ENCODE results near the gene ANKRD22. TPM values are rescaled to one million over a fixed set of nuclear protein-coding genes. Genes with fewer than 3 reads are reported as not detected.
A peak's percentile ranks its signal among the peaks of the same experiment; 100 is the strongest.

ANKRD22 gene
- total and polyA plus RNA-seq, 12 donors, result 0.29 to 2.0 (median 0.40) TPM; not detected in 4

DNA sequence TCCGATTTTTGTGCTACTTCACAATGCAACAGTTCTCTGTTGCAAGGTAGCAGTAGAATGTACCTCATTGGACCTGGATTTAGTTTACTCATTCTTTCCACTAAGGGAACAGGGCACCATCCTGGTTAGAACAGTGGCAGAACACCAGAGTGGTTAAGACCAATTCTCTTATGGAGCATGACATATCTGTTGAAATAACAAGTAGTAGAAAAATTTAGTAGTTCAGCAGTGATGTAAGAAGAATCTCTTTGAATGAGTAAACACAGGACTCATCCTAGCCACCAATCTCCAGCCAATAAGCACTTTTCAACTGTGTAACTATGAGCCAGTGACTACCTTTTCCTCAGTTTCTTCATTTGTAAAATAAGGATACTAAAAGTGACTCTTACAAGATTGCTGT, 2.4 kb downstream of the ANKRD22 start:
- peaks cover 8% of the 10 kb centered on the region in 2 donors for H3K4me1 ChIP-seq (replicated peaks in 1 of 2)
- intact Hi-C loops (cut with DNase I), result no loop called here
- H3K9me3 ChIP-seq (replicated peaks in 1 of 3), result no peaks in the 10 kb centered on the region
- no peak overlapping the region for H3K27ac ChIP-seq
- DNase-seq, result no peak
- 77 to 97% (median 91%) methylated on average over 1 of the region's 1 CpG for WGBS, 4 donors
- TF ChIP-seq, protein P1, sequence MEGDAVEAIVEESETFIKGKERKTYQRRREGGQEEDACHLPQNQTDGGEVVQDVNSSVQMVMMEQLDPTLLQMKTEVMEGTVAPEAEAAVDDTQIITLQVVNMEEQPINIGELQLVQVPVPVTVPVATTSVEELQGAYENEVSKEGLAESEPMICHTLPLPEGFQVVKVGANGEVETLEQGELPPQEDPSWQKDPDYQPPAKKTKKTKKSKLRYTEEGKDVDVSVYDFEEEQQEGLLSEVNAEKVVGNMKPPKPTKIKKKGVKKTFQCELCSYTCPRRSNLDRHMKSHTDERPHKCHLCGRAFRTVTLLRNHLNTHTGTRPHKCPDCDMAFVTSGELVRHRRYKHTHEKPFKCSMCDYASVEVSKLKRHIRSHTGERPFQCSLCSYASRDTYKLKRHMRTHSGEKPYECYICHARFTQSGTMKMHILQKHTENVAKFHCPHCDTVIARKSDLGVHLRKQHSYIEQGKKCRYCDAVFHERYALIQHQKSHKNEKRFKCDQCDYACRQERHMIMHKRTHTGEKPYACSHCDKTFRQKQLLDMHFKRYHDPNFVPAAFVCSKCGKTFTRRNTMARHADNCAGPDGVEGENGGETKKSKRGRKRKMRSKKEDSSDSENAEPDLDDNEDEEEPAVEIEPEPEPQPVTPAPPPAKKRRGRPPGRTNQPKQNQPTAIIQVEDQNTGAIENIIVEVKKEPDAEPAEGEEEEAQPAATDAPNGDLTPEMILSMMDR (IDR thresholded peaks at IDR 0.05), result no peak
- no peak for TF ChIP-seq POLR2A (IDR thresholded peaks at IDR 0.05)
- H3K36me3 ChIP-seq (replicated peaks in 1 of 2), result no peaks in the 10 kb centered on the region
- no peaks in the 10 kb centered on the region for H3K27me3 ChIP-seq
- H3K4me3 ChIP-seq, result no peak overlapping the region

DNA sequence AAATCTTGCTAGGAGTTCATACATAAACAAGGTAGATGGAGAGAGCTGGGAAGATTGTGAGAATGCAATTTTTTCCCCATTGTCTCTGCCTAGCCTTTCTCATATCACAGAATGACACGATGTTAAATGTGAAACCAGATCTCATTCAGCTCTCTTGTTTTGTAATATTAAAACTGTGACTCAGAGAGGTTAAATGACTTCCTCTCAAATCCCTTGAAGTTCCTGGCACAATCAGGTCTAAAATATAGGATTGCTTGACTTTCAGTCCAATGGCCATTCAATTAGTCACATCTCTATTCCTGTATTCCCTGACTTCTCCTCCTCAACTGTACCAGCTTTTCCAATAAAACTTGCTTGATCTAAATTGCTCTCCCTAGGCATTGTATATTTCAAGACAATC, 3.1 kb downstream of the ANKRD22 start:
- H3K36me3 ChIP-seq (replicated peaks in 1 of 2), result no peaks in the 10 kb centered on the region
- H3K4me3 ChIP-seq, result no peak overlapping the region
- no peak for DNase-seq
- peaks cover 8% of the 10 kb centered on the region in 2 donors for H3K4me1 ChIP-seq (replicated peaks in 1 of 2)
- intact Hi-C loops (cut with DNase I), result no loop called here
- H3K27me3 ChIP-seq, result no peaks in the 10 kb centered on the region
- H3K27ac ChIP-seq, result peak overlapping the region in 3 of 5 donors; percentile 14 to 58 (median 16)
- WGBS, 4 donors, result 0% methylated on average over 1 of the region's 1 CpG
- TF ChIP-seq, protein P1 (IDR thresholded peaks at IDR 0.05), result no peak
- TF ChIP-seq POLR2A (IDR thresholded peaks at IDR 0.05), result peak in 1 of 2 donors; percentile 28
- no peaks in the 10 kb centered on the region for H3K9me3 ChIP-seq (replicated peaks in 1 of 3)

DNA sequence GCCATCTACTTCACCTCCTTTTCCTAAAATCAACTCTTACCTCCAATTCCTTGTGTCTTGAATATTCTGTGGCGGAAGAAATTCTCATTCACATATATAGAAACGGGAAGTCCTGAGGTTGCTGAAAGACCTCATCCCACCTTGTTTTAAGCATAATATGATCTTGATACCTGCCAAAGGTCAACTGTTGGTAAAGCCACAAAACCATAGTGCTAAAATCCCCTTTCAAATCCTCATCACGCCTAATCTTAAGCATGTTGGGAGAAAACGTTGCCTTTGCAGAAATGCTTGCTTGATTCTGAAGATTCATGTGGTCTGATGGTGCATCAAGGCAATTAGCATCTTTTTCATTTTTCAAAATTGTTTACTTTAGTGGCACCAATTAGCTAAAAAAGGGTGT, 8.5 kb downstream of the ANKRD22 start:
- intact Hi-C loops (cut with DNase I), result no loop called here
- Histone ChIP-seq H3K27me3 (no peaks in the 10 kb centered on the region), H3K9me3 (replicated peaks in 1 of 3) (no peaks in the 10 kb centered on the region), H3K27ac (no peak overlapping the region), H3K36me3 (replicated peaks in 1 of 2) (no peaks in the 10 kb centered on the region), H3K4me3 (no peak overlapping the region), H3K4me1 (replicated peaks in 1 of 2) (peaks cover 0 to under 1% of the 10 kb centered on the region in 2 donors)
- no peak for DNase-seq
- WGBS, 4 donors, result 89 to 94% (median 93%) methylated on average over 4 of the region's 4 CpGs
- no peak for TF ChIP-seq POLR2A (IDR thresholded peaks at IDR 0.05)
- TF ChIP-seq, protein P1 (IDR thresholded peaks at IDR 0.05), result no peak

DNA sequence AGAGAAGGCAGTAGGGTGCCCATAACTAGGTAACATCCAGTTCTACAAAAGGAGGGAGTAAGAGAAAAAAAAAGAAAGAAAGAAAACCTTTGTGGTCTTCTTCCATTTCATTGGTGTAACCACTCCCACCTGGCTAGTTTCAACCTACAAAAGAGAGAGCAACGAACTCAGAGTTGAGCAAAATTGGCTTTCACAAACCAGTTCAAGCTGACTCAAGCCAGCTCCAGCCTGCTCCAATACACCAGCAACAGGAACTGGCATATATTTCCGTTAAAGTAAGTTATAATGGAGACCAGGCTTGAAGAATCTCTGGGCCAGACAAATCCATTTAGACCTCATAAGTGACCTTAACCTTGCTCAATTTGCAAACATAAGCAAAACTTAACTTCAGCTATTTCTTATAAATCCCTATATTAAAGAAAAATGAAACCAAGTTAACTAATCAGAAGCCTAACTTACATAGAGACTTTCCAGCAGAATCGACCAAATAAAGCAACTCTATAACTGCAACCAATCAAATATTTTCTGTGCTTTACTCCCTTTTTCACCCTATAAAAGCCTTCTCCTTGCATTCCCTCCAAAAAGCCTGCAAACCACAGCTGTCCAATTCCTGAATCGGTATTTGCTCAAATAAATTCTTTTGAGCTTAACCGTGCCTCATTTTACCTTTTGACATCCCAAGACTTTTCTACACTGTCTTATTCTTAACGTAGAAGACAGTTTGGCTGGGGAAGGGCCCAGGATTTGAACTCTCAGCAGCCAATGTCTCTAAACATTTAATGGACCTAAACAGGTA, 10.1 kb downstream of the ANKRD22 start:
- Histone ChIP-seq H3K27me3 (no peaks in the 10 kb centered on the region), H3K36me3 (replicated peaks in 1 of 2) (no peaks in the 10 kb centered on the region), H3K4me1 (replicated peaks in 1 of 2) (no peaks in the 10 kb centered on the region), H3K4me3 (no peak overlapping the region), H3K27ac (no peak overlapping the region), H3K9me3 (replicated peaks in 1 of 3) (no peaks in the 10 kb centered on the region)
- 77 to 87% (median 84%) methylated on average over 6 of the region's 6 CpGs for whole genome bisulfite sequencing, 4 donors
- TF ChIP-seq POLR2A (IDR thresholded peaks at IDR 0.05), result no peak
- TF ChIP-seq, protein P1 (IDR thresholded peaks at IDR 0.05), result no peak
- intact Hi-C loops (cut with DNase I), result no loop called here
- no peak for DNase-seq

Measured in adrenal gland (tissue), 12 donors.